K562 (cell line): Measurements from ENCODE around the gene TBC1D5. TPM values are rescaled to one million over a fixed set of nuclear protein-coding genes. Genes with fewer than 3 reads are reported as not detected.
A peak's percentile ranks its signal among the peaks of the same experiment; 100 is the strongest.

Experiments used
- ATAC-seq: fragments of 200-7000 bp; cut with Tn5 transposase; 3 replicates; pipeline ENCODE4 v1.9.1; 2020; ENCODE audit warnings: moderate library complexity
- BruUV-seq: library from RNA; stranded (reverse); fragments of 400-500 nt; replicated peaks from 2 replicates; lab custom pipeline; 2021; lab: Mats Ljungman, UMichigan
- CTCF ChIA-PET: fragments of 300-600 bp; formaldehyde crosslinking; extraction: SDS; loops from one replicate; lab custom pipeline; 2021; ENCODE audit warnings: low intra/inter-chr PET ratio; lab: Yijun Ruan, JAX
- POLR2A ChIA-PET: fragments of 300-600, 350-650 bp; sonication (Branson Sonifier 250); formaldehyde crosslinking; extraction: SDS; loops from one replicate; lab custom pipeline; 2021; ENCODE audit warnings: antibody characterized with exemption, inconsistent platforms; lab: Yijun Ruan, JAX
- DNase-seq, 4 experiments: peaks; one replicate each; pipeline versions ENCODE4 v3.0.0 to v3.0.0-alpha.2; 2011 to 2018; ENCODE audit warnings: low spot score in 3 of 4, mixed read lengths in 3 of 4; ENCODE audit errors: extremely low read depth in 1 of 4
- FAIRE-seq: peaks from 2 replicates; lab custom pipeline; 2011; peaks lifted over from hg19 to GRCh38; lab: Jason Lieb, UNC
- H2AFZ ChIP-seq: 2 replicates; pipeline ENCODE4 v1.6.0; 2011; ENCODE audit warnings: low read depth, low read length, control low read depth, inconsistent platforms
- H3K27ac ChIP-seq: fragments of 200-600 bp; 3 replicates; pipeline ENCODE4 v1.8.0; 2011; ENCODE audit warnings: low read depth, mild to moderate bottlenecking, control low read depth, inconsistent platforms, low read length, moderate library complexity, mixed read lengths; ENCODE audit errors: extremely low read depth
- H3K27me3 ChIP-seq, 2 experiments: fragments of 300-600 bp in 1 of 2; 2 replicates in 1 of 2; 3 replicates in 1 of 2; pipeline versions ENCODE4 v1.6.0 to v1.8.0; 2011; ENCODE audit warnings: inconsistent platforms in 2 of 2, low read length in 2 of 2, mild to moderate bottlenecking in 1 of 2, mixed read lengths in 1 of 2, moderate library complexity in 1 of 2; ENCODE audit not compliant: control insufficient read depth in 2 of 2, insufficient read depth in 2 of 2
- H3K36me3 ChIP-seq: fragments of 300-600 bp; 3 replicates; pipeline ENCODE4 v1.8.0; 2011; ENCODE audit warnings: mild to moderate bottlenecking, low read length, inconsistent platforms; ENCODE audit not compliant: control insufficient read depth, insufficient read depth
- H3K4me1 ChIP-seq, 2 experiments: fragments of 200-600 bp in 1 of 2; replicated peaks in 1 of 2; 2 replicates in 1 of 2; 3 replicates in 1 of 2; pipeline versions ENCODE4 v1.5.1 to v1.8.0; 2011; ENCODE audit warnings: inconsistent platforms in 2 of 2, low read length in 2 of 2, mild to moderate bottlenecking in 1 of 2, mixed read lengths in 1 of 2, moderate library complexity in 1 of 2; ENCODE audit not compliant: control insufficient read depth in 2 of 2, insufficient read depth in 2 of 2
- H3K4me2 ChIP-seq: 2 replicates; pipeline ENCODE4 v1.6.1; 2011; ENCODE audit warnings: low read length, control low read depth, inconsistent platforms, mixed read lengths; ENCODE audit not compliant: insufficient read depth
- H3K4me3 ChIP-seq: fragments of 200-600 bp; sonication (generic), shearing (Covaris generic); 2 replicates; pipeline ENCODE4 v1.5.1; 2016; ENCODE audit warnings: control low read depth, inconsistent platforms
- H3K79me2 ChIP-seq: fragments of 200-600 bp; 3 replicates; pipeline ENCODE4 v1.8.0; 2011; ENCODE audit warnings: low read length, inconsistent platforms; ENCODE audit not compliant: control insufficient read depth, insufficient read depth
- H3K9ac ChIP-seq, 2 experiments: 2 replicates each; pipeline versions ENCODE4 v1.6.0 to v1.6.1; 2011; ENCODE audit warnings: low read depth in 2 of 2, low read length in 2 of 2, control low read depth in 1 of 2, inconsistent platforms in 1 of 2, mild to moderate bottlenecking in 1 of 2, mixed read lengths in 1 of 2; ENCODE audit not compliant: insufficient read depth in 1 of 2
- H3K9me1 ChIP-seq: one replicate; pipeline ENCODE4 v1.6.0; 2011; ENCODE audit warnings: inconsistent platforms, mild to moderate bottlenecking, low read length, moderate library complexity; ENCODE audit not compliant: control insufficient read depth, insufficient read depth
- H3K9me3 ChIP-seq: replicated peaks from 2 replicates; pipeline ENCODE4 v1.5.1; 2011; ENCODE audit warnings: low read depth, low read length, inconsistent platforms; ENCODE audit not compliant: control insufficient read depth, insufficient read depth
- H4K20me1 ChIP-seq: replicated peaks from 2 replicates; pipeline ENCODE4 v1.6.1; 2011; ENCODE audit warnings: low read length, inconsistent platforms, mixed read lengths; ENCODE audit not compliant: control insufficient read depth, insufficient read depth
- L3MBTL2 ChIP-seq: fragments of 450-650 bp; IDR thresholded peaks from 2 replicates; pipeline ENCODE4 v1.6.1; 2016; ENCODE audit warnings: mild to moderate bottlenecking, moderate library complexity
- MGA ChIP-seq: fragments of 450-650 bp; IDR thresholded peaks from 2 replicates; pipeline ENCODE4 v1.6.1; 2016; ENCODE audit warnings: mild to moderate bottlenecking, moderate library complexity
- NFIX ChIP-seq: fragments of 250-450 bp; sonication (Bioruptor Pico); IDR thresholded peaks from 2 replicates; pipeline ENCODE4 v1.4.0; 2020; ENCODE audit warnings: low read depth, mild to moderate bottlenecking, moderate library complexity
- USF1 ChIP-seq: sonication (generic); formaldehyde crosslinking; IDR thresholded peaks from 2 replicates; pipeline ENCODE4 v1.9.0; 2022; ENCODE audit warnings: mild to moderate bottlenecking, missing genetic modification reagents
- USF2 ChIP-seq: sonication (generic); formaldehyde crosslinking; IDR thresholded peaks from 2 replicates; pipeline ENCODE4 v1.5.0; 2020; ENCODE audit warnings: missing genetic modification reagents
- ZNF655 ChIP-seq: fragments of 250-450 bp; sonication (Bioruptor Pico); IDR thresholded peaks from 2 replicates; pipeline ENCODE4 v1.5.0; 2021
- WGBS: fragments of 100-300 bp; shearing (Covaris generic); methylation state at CpG from one replicate; pipeline ENCODE4 v1.1.6; 2016; ENCODE audit warnings: low coverage, mixed read lengths; ENCODE audit not compliant: insufficient coverage; ENCODE audit errors: missing lambda C conversion rate; 5-methylcytosine and 5-hydroxymethylcytosine counted together
- in situ Hi-C: fragments of 300-500 bp; cut with MboI; formaldehyde crosslinking; loops from 4 replicates; pipeline ENCODE4 v1.15.0; 2018; ENCODE audit warnings: inconsistent platforms, mixed read lengths
- intact Hi-C: fragments of 100-400 bp; cut with micrococcal nuclease; formaldehyde crosslinking; loops from 2 replicates; pipeline ENCODE4 v1.14.2; 2022
- polyA plus RNA-seq, 8 experiments: library from polyadenylated mRNA; depleted of rRNA in 4 of 8; stranded (reverse) in 5 of 8; unstranded in 3 of 8; fragments of >200 nt; fragmentation: Nextera tagmentation in 2 of 8; fragmentation: Illumina TruSeq in 1 of 8; extraction: Ambion mirVana in 2 of 8; extraction: Trizol in 1 of 8; gene quantifications; 2 replicates each; pipeline versions ENCODE4 v1.2.1 to v1.2.3, GENCODE V29; 2011 to 2014; ENCODE audit warnings: inconsistent platforms in 1 of 8, missing spikeins in 1 of 8
- total RNA-seq, 7 experiments: library from RNA; depleted of rRNA in 6 of 7; stranded (reverse); fragments of >200 nt in 6 of 7; fragmentation: Illumina TruSeq in 2 of 7; extraction: Trizol in 2 of 7; gene quantifications; 2 replicates each; pipeline versions ENCODE4 v1.2.1 to v1.2.3, GENCODE V29; 2011 to 2021; ENCODE audit warnings: low replicate concordance in 1 of 7

TBC1D5 gene
- total and polyA plus RNA-seq, 9 of the 15 experiments (the other 6 are each of a cell fraction or from before 2014, with no cell fraction given), result 2.9 to 38.1 (median 25.6) TPM

GRCh38 chr3:17745301-17745700 lies 2.9 kb upstream of the TBC1D5 start:
- no peak overlapping the region for H3K4me3 ChIP-seq
- H4K20me1 ChIP-seq, result no peaks in the 10 kb centered on the region
- TF ChIP-seq USF1 (CRISPR knock-in tag) (0 out of 2 replicates have a peak, but pooled peaks have one; percentile 27), USF2 (CRISPR knock-in tag) (0 out of 2 replicates have a peak, but pooled peaks have one; percentile 16), ZNF655 (CRISPR knock-in tag) (no peak), MGA (0 out of 2 replicates have a peak, but pooled peaks have one; percentile 41), L3MBTL2 (peak; percentile 14; the same call in 1 of the 2 replicates), NFIX (CRISPR knock-in tag) (no peak)
- TF ChIP-seq, all 486 proteins: peak for 4
- Histone ChIP-seq H3K9me1 (no peaks in the 10 kb centered on the region), H3K9me3 (no peaks in the 10 kb centered on the region), H3K27ac (no peak overlapping the region), H3K79me2 (peaks cover 18% of the 10 kb centered on the region), H3K36me3 (no peaks in the 10 kb centered on the region), H3K4me1 (peaks cover 22 to 32% of the 10 kb centered on the region in 2 experiments; a peak in 4 of 5 replicates), H2AFZ (peak overlapping the region; percentile 45), H3K9ac (peak overlapping the region in 1 of 2 experiments; percentile 77; a peak in 1 of 4 replicates), H3K27me3 (no peaks in the 10 kb centered on the region), H3K4me2 (no peak overlapping the region)
- BruUV-seq, result no TSS peak
- in situ Hi-C loops, result no loop called here
- intact Hi-C loops, result no loop called here
- CTCF ChIA-PET, result no interaction called here
- WGBS, result 67% methylated on average over 2 of the region's 2 CpGs
- no peak for DNase-seq
- FAIRE-seq, result no peak
- POLR2A ChIA-PET, result interaction anchor here (1.1 kb wide), 1 partner anchor 16 kb away, joined by 3 read pairs; no protein-coding TSS in a partner anchor
- ATAC-seq, result no peak
